A172 (cell line): ENCODE results near the gene NDUFA13. TPM values are rescaled to one million over a fixed set of nuclear protein-coding genes. Genes with fewer than 3 reads are reported as not detected.

ENCODE experiments used
- DNase-seq: peaks from one replicate; pipeline ENCODE4 v3.0.0-alpha.2; 2015; ENCODE audit warnings: low spot score
- total RNA-seq: library from RNA; depleted of rRNA; stranded (reverse); fragments of >200 nt; shearing (Covaris generic); gene quantifications from 2 replicates; pipeline ENCODE4 v1.2.3, GENCODE V29; 2014

The NDUFA13 gene
- total RNA-seq, 1 experiment from 2014 or later: 101 TPM

GRCh38 chr19:19546751-19547162 is 30.7 kb downstream of the NDUFA13 start:
- no peak for DNase-seq

GRCh38 chr19:19547674-19548336 is 31.8 kb downstream of the NDUFA13 start:
- no peak for DNase-seq

- DNase-seq: no peak
These were observed 33.1 kb downstream of the NDUFA13 start for GRCh38 chr19:19548915-19549759.

GRCh38 chr19:19549804-19550464 is 33.9 kb downstream of the NDUFA13 start:
- no peak for DNase-seq

GRCh38 chr19:19550485-19550929 is 34.5 kb downstream of the NDUFA13 start:
- DNase-seq: no peak

GRCh38 chr19:19550972-19551852 is 35.2 kb downstream of the NDUFA13 start:
- no peak for DNase-seq

GRCh38 chr19:19551853-19552192 is 35.8 kb downstream of the NDUFA13 start:
- peak; percentile 39 for DNase-seq

- peak; percentile 34 for DNase-seq
These were observed 36.8 kb downstream of the NDUFA13 start for GRCh38 chr19:19552798-19553197.

- no peak for DNase-seq
These were observed 37.6 kb downstream of the NDUFA13 start for GRCh38 chr19:19553670-19554069.

- DNase-seq: peak; percentile 27
These were observed 38.3 kb downstream of the NDUFA13 start for GRCh38 chr19:19554074-19555023.

- no peak for DNase-seq
These were observed 42.0 kb downstream of the NDUFA13 start for GRCh38 chr19:19558055-19558454.

- DNase-seq: no peak
These were observed 42.6 kb downstream of the NDUFA13 start for GRCh38 chr19:19558636-19559035.

- no peak for DNase-seq
These were observed 43.9 kb downstream of the NDUFA13 start for GRCh38 chr19:19559931-19560330.

- no peak for DNase-seq
These were observed 46.1 kb downstream of the NDUFA13 start for GRCh38 chr19:19561946-19562664.

- DNase-seq: no peak
These were observed 46.8 kb downstream of the NDUFA13 start for GRCh38 chr19:19562665-19563347.

GRCh38 chr19:19563348-19563848 is 47.4 kb downstream of the NDUFA13 start:
- DNase-seq: no peak

GRCh38 chr19:19566306-19566705 is 50.3 kb downstream of the NDUFA13 start:
- no peak for DNase-seq

- no peak for DNase-seq
These were observed 51.4 kb downstream of the NDUFA13 start for GRCh38 chr19:19567391-19567790.
